Measurements from ENCODE around the gene PPP4R4.

The PPP4R4 gene

GRCh38 chr14:94307410-94307992 is 133.4 kb downstream of the PPP4R4 start:
- no peak for DNase-seq (ENCODE audit: low read depth, low spot score)

GRCh38 chr14:94309721-94310120 is 135.6 kb downstream of the PPP4R4 start:
- no peak for DNase-seq (ENCODE audit: low read depth, low spot score)

- DNase-seq (ENCODE audit: low read depth, low spot score), result no peak
Observed at GRCh38 chr14:94310248-94310647, 136.1 kb downstream of the PPP4R4 start.

DNA sequence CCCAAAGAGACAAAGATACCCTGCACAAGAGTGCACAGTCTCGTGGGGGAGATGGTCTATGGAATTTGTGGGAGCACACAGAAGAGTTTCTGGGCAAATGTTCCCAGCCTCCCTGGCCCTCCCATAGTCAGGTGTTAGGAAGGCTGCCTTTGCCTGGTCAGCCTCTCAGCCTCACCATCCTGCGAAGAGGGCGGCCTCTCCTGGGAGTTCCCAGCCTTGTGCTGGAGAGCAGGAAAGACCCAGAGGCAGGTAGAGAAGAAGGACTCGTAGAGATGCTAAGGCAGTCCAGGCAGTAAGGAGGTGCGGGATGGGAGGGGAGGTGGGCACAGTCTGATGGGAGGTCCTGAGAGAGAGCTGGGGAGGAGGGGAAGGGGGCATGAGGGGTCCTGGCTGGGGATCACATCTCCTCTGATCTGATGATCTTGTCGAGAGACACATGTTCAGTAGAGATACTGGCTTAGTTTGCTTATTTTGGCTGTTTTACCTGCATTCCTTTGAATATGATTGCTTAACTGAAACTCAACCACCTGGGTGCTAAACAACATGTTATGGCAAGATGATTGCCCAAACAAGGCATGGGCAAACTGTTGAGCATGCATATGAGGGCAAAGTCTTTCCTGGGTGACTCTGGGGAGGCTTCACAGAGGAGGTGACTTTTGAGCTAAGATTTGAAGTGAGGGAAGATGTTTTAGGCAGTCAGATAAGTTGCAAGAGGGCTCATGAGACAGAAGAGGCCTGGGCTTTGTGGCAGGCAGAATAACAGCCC is 138.5 kb downstream of the PPP4R4 start:
- no peak for DNase-seq (ENCODE audit: low read depth, low spot score)

GRCh38 chr14:94313991-94314655 is 140.0 kb downstream of the PPP4R4 start:
- DNase-seq (ENCODE audit: low read depth, low spot score), result no peak

DNA sequence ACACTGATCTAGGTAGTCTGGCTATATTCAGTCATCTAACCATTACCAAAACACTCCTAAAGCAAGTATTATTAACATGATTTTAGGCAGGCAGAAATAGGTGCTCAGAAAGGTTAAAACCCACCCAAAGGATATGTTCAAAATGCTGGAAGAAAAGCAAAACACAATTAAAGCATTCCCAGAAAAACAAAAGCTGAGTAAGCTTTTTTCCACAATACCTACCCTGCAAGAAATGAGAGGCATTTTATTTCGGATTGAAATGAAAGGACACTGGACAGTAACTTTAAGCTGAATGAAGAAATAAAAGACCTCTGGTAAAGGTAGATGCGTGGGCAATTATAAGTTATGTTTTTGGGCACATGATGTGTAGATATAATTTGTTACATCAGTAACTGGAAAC is 140.8 kb downstream of the PPP4R4 start:
- no peak for DNase-seq (ENCODE audit: low read depth, low spot score)

DNA sequence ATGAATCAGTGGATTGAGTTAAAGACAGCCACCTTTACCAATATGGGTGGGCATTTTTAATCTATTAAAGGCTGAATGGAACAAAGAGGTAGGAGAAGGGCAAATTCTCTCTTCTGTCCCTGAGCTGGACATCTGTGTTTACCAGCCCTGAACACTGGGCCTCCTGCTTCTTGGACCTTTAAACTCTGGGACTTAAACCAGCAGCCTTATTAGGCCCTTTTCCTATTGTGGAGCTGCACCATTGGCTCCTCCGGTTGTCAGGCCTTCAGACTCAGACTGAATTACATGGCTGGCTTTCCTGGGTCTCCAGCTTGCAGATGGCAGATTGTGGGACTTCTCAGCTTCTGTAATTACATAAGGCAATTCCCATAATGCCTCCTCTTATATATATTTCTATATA is 142.6 kb downstream of the PPP4R4 start:
- DNase-seq (ENCODE audit: low read depth, low spot score), result no peak

GRCh38 chr14:94317259-94317658 is 143.1 kb downstream of the PPP4R4 start:
- no peak for DNase-seq (ENCODE audit: low read depth, low spot score)

GRCh38 chr14:94320243-94320642 is 146.1 kb downstream of the PPP4R4 start:
- no peak for DNase-seq (ENCODE audit: low read depth, low spot score)

- no peak for DNase-seq (ENCODE audit: low read depth, low spot score)
Observed at GRCh38 chr14:94321421-94322271, 147.5 kb downstream of the PPP4R4 start.

DNA sequence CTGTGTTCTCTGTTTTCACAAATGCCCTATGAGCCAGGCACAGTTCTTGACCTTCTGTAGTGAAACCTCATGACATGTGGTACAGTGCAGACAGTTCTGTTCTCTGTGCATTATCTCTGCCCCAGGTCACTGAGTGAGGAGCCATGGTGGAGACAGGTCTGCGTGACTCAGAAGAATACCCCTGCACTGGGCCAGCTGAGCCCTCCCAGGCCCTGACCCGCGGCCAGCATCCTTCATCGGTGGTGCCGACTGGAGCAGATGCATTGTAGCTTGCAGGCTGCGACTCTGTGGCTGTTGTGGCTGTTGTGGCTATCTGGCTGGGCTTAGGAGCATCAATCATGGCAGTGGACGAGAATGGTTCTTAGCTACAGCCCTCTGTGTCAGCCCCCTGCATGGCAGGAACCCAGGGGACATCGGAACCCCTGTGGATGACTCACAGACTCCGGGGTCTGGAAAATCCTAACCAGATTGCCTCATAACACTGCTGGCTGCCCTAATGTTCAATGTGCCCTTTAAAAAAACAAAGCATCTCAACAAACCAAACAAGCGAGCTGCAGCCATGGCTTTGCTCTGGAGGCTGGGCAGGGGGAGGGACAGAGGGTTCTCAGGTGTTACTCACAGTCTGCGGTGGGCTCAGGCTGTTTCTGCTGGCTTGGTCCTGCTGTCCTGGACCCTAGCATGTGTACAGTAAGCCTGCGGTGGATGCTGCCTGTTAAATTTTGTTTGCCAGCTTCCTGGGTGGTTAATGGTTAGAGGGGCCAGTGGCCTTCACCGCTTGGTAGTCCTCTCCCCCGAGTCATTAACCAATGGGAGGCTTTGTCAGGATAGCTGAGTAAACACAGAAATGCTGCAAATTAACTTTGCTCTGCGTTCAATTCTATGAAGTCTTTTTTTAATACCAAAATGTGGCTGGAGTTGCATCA is 148.8 kb downstream of the PPP4R4 start, which contains the start of gene SERPINA6:
Gene SERPINA6, minus strand, starts transcription at position 689 of the 923 bp plus-strand sequence. CDS start 8,688 bp downstream, outside the sequence.
- DNase-seq (ENCODE audit: low read depth, low spot score), result no peak

DNA sequence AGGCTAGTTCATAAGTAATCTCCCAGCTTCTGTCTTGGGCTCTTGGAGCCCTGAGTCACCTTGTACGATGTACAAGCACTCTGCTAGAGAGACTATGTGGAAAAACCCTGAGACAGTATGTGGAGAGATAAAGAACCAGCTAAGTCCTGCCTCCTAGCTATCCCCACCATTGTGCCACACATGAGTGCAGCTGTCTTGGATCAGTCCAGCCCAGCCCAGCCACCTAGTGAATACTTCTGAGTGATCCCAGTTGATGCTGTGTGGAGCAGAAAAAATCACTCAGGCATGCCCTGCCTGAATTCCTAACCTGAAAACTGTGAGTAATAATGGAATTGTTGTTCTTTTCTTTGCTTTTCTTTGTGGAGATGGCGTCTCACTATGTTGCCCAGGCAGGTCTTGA is 154.1 kb downstream of the PPP4R4 start:
- DNase-seq (ENCODE audit: low read depth, low spot score), result no peak

All from activated naive CD8-positive, alpha-beta T cell treated with anti-CD3 and anti-CD28 coated beads, Interleukin-2, amount 50 U/mL, for 16 hours (primary cell).